Upper lobe of left lung (tissue), 6 donors: ENCODE results near the gene TIMMDC1. TPM values are rescaled to one million over a fixed set of nuclear protein-coding genes. Genes with fewer than 3 reads are reported as not detected.

ENCODE experiments used
- ATAC-seq, 2 donors: fragments of 200-7000 bp; cut with Tn5 transposase; one replicate each; pipeline ENCODE4 v1.9.1; 2022; ENCODE audit warnings: mild to moderate bottlenecking in 2 of 2, moderate library complexity in 2 of 2; ENCODE audit not compliant: low FRiP score in 2 of 2
- DNase-seq, 2 donors: peaks; one replicate each; pipeline ENCODE4 v3.0.0-alpha.2; 2019 to 2020
- H3K27ac ChIP-seq, 4 donors: fragments of 200-600 bp; sonication (generic); one replicate each; pipeline ENCODE4 v1.5.1; 2016 to 2019
- H3K27me3 ChIP-seq, 4 donors: fragments of 200-600 bp; sonication (generic); one replicate each; pipeline ENCODE4 v1.5.1; 2017 to 2019
- H3K36me3 ChIP-seq, 4 donors: fragments of 200-600 bp; sonication (generic); one replicate each; pipeline ENCODE4 v1.5.1; 2016 to 2019
- H3K4me1 ChIP-seq, 4 donors: fragments of 200-600 bp; sonication (generic); one replicate each; pipeline ENCODE4 v1.5.1; 2018 to 2019
- H3K4me3 ChIP-seq, 4 donors: fragments of 200-600 bp; sonication (generic); one replicate each; pipeline ENCODE4 v1.5.1; 2017 to 2019; ENCODE audit warnings: mild to moderate bottlenecking in 2 of 4, moderate library complexity in 1 of 4
- H3K9me3 ChIP-seq, 4 donors: fragments of 200-600 bp; sonication (generic); one replicate each; pipeline ENCODE4 v1.5.1; 2018 to 2019
- EP300 ChIP-seq, 4 donors: sonication (generic); formaldehyde crosslinking; IDR thresholded peaks; one replicate each; pipeline ENCODE4 v1.5.1; 2017; ENCODE audit warnings: antibody characterized with exemption in 4 of 4, control low read depth in 2 of 4
- POLR2A ChIP-seq, 4 donors: fragments of 450-650 bp; IDR thresholded peaks; one replicate each; pipeline ENCODE4 v1.5.1; 2016 to 2017; ENCODE audit warnings: antibody characterized with exemption in 4 of 4, mild to moderate bottlenecking in 2 of 4
- POLR2AphosphoS5 ChIP-seq, 2 donors: sonication (generic); formaldehyde crosslinking; IDR thresholded peaks; one replicate each; pipeline ENCODE4 v1.5.1; 2017; ENCODE audit warnings: antibody characterized with exemption in 2 of 2
- WGBS, 2 donors: methylation state at CpG; one replicate each; pipeline ENCODE4 v1.1.5; 2017 to 2018; 5-methylcytosine and 5-hydroxymethylcytosine counted together
- total RNA-seq, 6 donors: library from RNA; depleted of rRNA in 4 of 6; stranded (reverse); fragments of >200 nt in 4 of 6; gene quantifications; one replicate each; pipeline versions ENCODE4 v1.1.0 to v1.2.1, GENCODE V29; 2016 to 2021
- TF ChIP-seq, protein P1 (sequence below), 6 experiments: fragments of 450-650 bp in 4 of 6; fragments of 200-600 bp in 2 of 6; sonication (generic) in 2 of 6; IDR thresholded peaks; one replicate each; pipeline ENCODE4 v1.5.1; 2016 to 2019; ENCODE audit warnings: antibody characterized with exemption in 6 of 6
- donor health status: DM: no; HTN: no; CAD: no; lungs with moderate emphysema.
- donor health status: DM: no; HTN: yes; CAD: no; lungs with severe emphysema.

TIMMDC1 gene
- total RNA-seq, 6 donors from 2014 or later, result 33.6 to 105 (median 52.8) TPM

DNA sequence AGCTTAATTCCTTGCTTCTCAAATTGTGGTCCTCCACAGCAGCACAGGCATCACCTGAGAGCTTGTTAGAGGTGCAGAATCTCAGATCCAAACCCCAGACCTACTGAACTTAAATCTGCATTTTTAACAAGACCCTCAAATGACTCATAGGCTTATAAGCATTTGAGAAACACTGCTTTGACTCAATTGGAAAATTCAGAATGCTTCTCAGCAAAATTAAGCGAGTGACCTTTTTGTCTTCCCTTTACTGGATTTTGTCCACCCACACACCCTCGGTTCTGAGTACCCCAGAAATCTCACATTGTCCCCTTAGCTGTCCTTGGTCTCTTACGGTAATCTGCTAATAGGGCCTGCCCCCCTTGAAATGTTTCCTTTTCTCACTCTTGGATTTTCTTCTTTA, 43.2 kb downstream of the TIMMDC1 start:
- Histone ChIP-seq H3K36me3 (no peaks in the 10 kb centered on the region), H3K27me3 (no peaks in the 10 kb centered on the region), H3K9me3 (no peaks in the 10 kb centered on the region), H3K4me3 (no peak overlapping the region), H3K27ac (no peak overlapping the region), H3K4me1 (no peaks in the 10 kb centered on the region)
- 79 to 85% methylated on average over 3 of the region's 3 CpGs for WGBS, 2 donors
- TF ChIP-seq POLR2A (IDR thresholded peaks at IDR 0.05) (no peak), POLR2AphosphoS5 (IDR thresholded peaks at IDR 0.05) (no peak), EP300 (IDR thresholded peaks at IDR 0.05) (no peak)
- TF ChIP-seq, protein P1, sequence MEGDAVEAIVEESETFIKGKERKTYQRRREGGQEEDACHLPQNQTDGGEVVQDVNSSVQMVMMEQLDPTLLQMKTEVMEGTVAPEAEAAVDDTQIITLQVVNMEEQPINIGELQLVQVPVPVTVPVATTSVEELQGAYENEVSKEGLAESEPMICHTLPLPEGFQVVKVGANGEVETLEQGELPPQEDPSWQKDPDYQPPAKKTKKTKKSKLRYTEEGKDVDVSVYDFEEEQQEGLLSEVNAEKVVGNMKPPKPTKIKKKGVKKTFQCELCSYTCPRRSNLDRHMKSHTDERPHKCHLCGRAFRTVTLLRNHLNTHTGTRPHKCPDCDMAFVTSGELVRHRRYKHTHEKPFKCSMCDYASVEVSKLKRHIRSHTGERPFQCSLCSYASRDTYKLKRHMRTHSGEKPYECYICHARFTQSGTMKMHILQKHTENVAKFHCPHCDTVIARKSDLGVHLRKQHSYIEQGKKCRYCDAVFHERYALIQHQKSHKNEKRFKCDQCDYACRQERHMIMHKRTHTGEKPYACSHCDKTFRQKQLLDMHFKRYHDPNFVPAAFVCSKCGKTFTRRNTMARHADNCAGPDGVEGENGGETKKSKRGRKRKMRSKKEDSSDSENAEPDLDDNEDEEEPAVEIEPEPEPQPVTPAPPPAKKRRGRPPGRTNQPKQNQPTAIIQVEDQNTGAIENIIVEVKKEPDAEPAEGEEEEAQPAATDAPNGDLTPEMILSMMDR (IDR thresholded peaks at IDR 0.05), result no peak
- ATAC-seq, result no peak
- DNase-seq, result no peak

DNA sequence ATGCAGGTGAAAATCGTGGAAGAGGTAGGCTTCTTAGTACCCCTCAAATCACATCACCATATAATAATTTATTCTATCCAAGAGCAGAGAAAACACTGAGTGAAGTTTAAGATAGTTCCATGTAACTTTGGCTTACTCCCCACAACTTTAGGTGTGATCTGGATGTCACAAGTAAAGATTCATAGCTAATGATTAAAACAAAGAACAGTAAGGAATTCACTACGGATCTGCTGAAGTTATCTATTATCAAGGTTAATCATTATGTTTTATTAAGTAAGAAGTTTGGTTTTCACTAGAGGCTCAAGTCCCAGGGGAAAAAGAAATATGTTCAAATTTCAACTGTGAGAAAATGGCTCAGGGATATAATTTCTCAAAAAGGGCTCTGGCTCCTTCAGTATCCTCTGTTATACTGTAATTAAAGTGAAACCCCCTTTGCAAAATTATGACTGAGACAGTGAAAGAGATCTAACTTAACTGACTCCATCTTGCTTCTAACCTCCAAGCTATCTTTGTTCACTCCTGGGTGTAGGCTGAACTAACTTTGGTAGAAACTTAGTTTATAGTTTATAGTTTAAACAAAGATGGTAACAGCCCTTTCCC, 43.9 kb downstream of the TIMMDC1 start:
- Histone ChIP-seq H3K27ac (no peak overlapping the region), H3K36me3 (no peaks in the 10 kb centered on the region), H3K4me3 (no peak overlapping the region), H3K27me3 (no peaks in the 10 kb centered on the region), H3K4me1 (no peaks in the 10 kb centered on the region), H3K9me3 (no peaks in the 10 kb centered on the region)
- TF ChIP-seq, protein P1 (IDR thresholded peaks at IDR 0.05), result no peak
- TF ChIP-seq EP300 (IDR thresholded peaks at IDR 0.05) (no peak), POLR2A (IDR thresholded peaks at IDR 0.05) (no peak), POLR2AphosphoS5 (IDR thresholded peaks at IDR 0.05) (no peak)
- WGBS, 2 donors, result 75 to 76% methylated on average over 2 of the region's 2 CpGs
- DNase-seq (no peak), ATAC-seq (no peak)

GRCh38 chr3:119543147-119543546, 44.8 kb downstream of the TIMMDC1 start:
- 96 to 98% methylated on average over 7 of the region's 7 CpGs for whole genome bisulfite sequencing, 2 donors
- H3K4me1 ChIP-seq, result no peaks in the 10 kb centered on the region
- H3K9me3 ChIP-seq, result no peaks in the 10 kb centered on the region
- H3K4me3 ChIP-seq, result no peak overlapping the region
- H3K27ac ChIP-seq, result no peak overlapping the region
- TF ChIP-seq POLR2AphosphoS5 (IDR thresholded peaks at IDR 0.05) (no peak), POLR2A (IDR thresholded peaks at IDR 0.05) (no peak), EP300 (IDR thresholded peaks at IDR 0.05) (no peak)
- TF ChIP-seq, protein P1 (IDR thresholded peaks at IDR 0.05), result no peak
- no peaks in the 10 kb centered on the region for H3K36me3 ChIP-seq
- no peak for DNase-seq
- no peaks in the 10 kb centered on the region for H3K27me3 ChIP-seq
- ATAC-seq, result no peak

DNA sequence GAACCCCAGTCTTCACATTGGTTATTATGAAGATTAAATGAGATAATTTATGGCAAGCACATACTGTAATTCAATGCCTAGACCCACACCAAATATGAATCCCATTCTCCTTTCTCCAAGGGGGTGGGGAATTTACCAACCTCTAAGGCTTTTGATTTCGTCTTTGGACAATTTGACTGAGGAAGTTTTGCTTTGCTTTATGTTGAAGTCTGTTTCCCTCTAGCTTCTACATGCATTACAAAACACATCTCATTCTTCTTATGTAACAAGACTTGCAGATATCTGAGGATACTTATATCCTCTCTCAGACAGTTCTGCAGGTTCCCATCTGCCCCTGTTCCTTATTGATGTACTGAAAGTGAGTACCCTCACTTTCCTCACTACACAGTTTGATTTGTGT, 48.9 kb downstream of the TIMMDC1 start:
- Histone ChIP-seq H3K27me3 (no peaks in the 10 kb centered on the region), H3K36me3 (no peaks in the 10 kb centered on the region), H3K4me3 (no peak overlapping the region), H3K9me3 (no peaks in the 10 kb centered on the region), H3K27ac (no peak overlapping the region), H3K4me1 (no peaks in the 10 kb centered on the region)
- 83% methylated on average over 1 of the region's 1 CpG for WGBS, 2 donors
- ATAC-seq (no peak), DNase-seq (no peak)
- TF ChIP-seq, protein P1 (IDR thresholded peaks at IDR 0.05), result no peak
- TF ChIP-seq POLR2AphosphoS5 (IDR thresholded peaks at IDR 0.05) (no peak), POLR2A (IDR thresholded peaks at IDR 0.05) (no peak), EP300 (IDR thresholded peaks at IDR 0.05) (no peak)

- WGBS, 2 donors, result 40 to 65% methylated on average over 3 of the region's 3 CpGs
- Histone ChIP-seq H3K27ac (no peak overlapping the region), H3K4me1 (no peaks in the 10 kb centered on the region), H3K36me3 (no peaks in the 10 kb centered on the region), H3K9me3 (no peaks in the 10 kb centered on the region), H3K27me3 (no peaks in the 10 kb centered on the region), H3K4me3 (no peak overlapping the region)
- ATAC-seq (no peak), DNase-seq (no peak)
- no peak for TF ChIP-seq POLR2AphosphoS5 (IDR thresholded peaks at IDR 0.05)
Observed at GRCh38 chr3:119548341-119548740, 50.0 kb downstream of the TIMMDC1 start.
